Body of pancreas (tissue), 4 donors: Measurements from ENCODE around the gene TASOR2. TPM values are rescaled to one million over a fixed set of nuclear protein-coding genes. Genes with fewer than 3 reads are reported as not detected.

Source experiments
- ATAC-seq: fragments of 150-250 bp; one replicate; pipeline ENCODE4 v1.9.1; 2016
- DNase-seq, 4 donors: peaks; one replicate each; pipeline ENCODE4 v3.0.0-alpha.2; 2019
- H3K27ac ChIP-seq, 4 donors: fragments of 200-600 bp; sonication (generic); 1 replicate in 3 of 4; 2 replicates in 1 of 4; pipeline versions ENCODE4 v1.5.1 to v1.6.1; 2016 to 2019; ENCODE audit warnings: mild to moderate bottlenecking in 1 of 4, mixed read lengths in 1 of 4, moderate library complexity in 1 of 4
- H3K27me3 ChIP-seq, 2 donors: fragments of 200-600 bp; sonication (generic); one replicate each; pipeline ENCODE4 v1.6.0; 2016; ENCODE audit warnings: mild to moderate bottlenecking in 1 of 2
- H3K36me3 ChIP-seq, 2 donors: fragments of 200-600 bp; sonication (generic); replicated peaks in 1 of 2; 2 replicates each; pipeline ENCODE4 v1.5.1; 2016; ENCODE audit warnings: low read depth in 2 of 2; ENCODE audit not compliant: insufficient read depth in 1 of 2
- H3K4me1 ChIP-seq: fragments of 200-600 bp; sonication (generic); one replicate; pipeline ENCODE4 v1.6.0; 2016
- H3K4me3 ChIP-seq, 2 donors: fragments of 200-600 bp; sonication (generic); 1 replicate in 1 of 2; 2 replicates in 1 of 2; pipeline ENCODE4 v1.5.1; 2016 to 2019
- H3K9me3 ChIP-seq, 3 donors: fragments of 200-600 bp; sonication (generic); 1 replicate in 2 of 3; 2 replicates in 1 of 3; pipeline ENCODE4 v1.5.1; 2016
- CTCF ChIP-seq, 7 experiments: fragments of 450-650 bp in 4 of 7; fragments of 200-600 bp in 3 of 7; sonication (generic) in 3 of 7; IDR thresholded peaks; one replicate each; pipeline ENCODE4 v1.5.1; 2016 to 2019; ENCODE audit warnings: antibody characterized with exemption in 7 of 7
- POLR2A ChIP-seq, 3 donors: fragments of 450-650 bp; IDR thresholded peaks; one replicate each; pipeline ENCODE4 v1.6.1; 2016; ENCODE audit warnings: antibody characterized with exemption in 3 of 3, mild to moderate bottlenecking in 2 of 3
- WGBS, 2 donors: methylation state at CpG; one replicate each; pipeline ENCODE4 v1.1.5; 2017; 5-methylcytosine and 5-hydroxymethylcytosine counted together
- intact Hi-C: fragments of 100-400 bp; cut with DNase I; formaldehyde crosslinking; loops from one replicate; pipeline ENCODE4 v1.15.1; 2023
- total RNA-seq, 2 donors: library from RNA; depleted of rRNA; stranded (reverse); fragments of >200 nt; gene quantifications; one replicate each; pipeline ENCODE4 v1.1.0, GENCODE V29; 2016

Gene TASOR2
- total RNA-seq, 2 donors from 2014 or later = 47.2 to 114 TPM

DNA sequence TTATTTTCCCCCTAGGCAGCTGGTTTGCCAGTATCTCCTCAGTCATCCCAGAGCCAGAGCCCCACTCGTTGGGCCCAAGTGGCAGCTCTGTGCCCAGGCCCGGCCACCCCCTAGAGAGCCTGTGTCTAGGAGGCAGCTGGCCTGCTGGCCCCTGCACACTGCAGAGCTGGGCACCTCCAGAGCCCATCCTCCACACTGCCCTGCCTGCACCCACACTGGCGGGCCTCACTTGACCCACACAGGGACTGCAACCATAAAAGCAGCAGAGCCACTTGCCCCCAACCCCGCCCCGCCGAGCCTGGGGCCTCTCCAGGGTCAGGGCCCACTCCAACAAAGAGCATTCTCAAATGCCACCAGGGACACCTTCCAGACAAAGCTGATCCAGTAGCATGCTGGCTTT is 23.6 kb upstream of the TASOR2 start:
- ATAC-seq = no peak
- Histone ChIP-seq H3K27me3 (no peaks in the 10 kb centered on the region), H3K36me3 (no peaks in the 10 kb centered on the region), H3K4me3 (no peak overlapping the region), H3K27ac (no peak overlapping the region), H3K4me1 (peaks cover 35% of the 10 kb centered on the region), H3K9me3 (no peaks in the 10 kb centered on the region)
- intact Hi-C loops = no loop called here
- 87% methylated on average over 5 to 6 of the region's 6 CpGs for WGBS, 2 donors
- no peak for DNase-seq
- TF ChIP-seq POLR2A (IDR thresholded peaks at IDR 0.05) = no peak
- no peak for TF ChIP-seq CTCF (IDR thresholded peaks at IDR 0.05)

- Histone ChIP-seq H3K36me3 (no peaks in the 10 kb centered on the region), H3K4me3 (no peak overlapping the region), H3K27ac (no peak overlapping the region), H3K4me1 (peaks cover 42% of the 10 kb centered on the region), H3K27me3 (no peaks in the 10 kb centered on the region), H3K9me3 (no peaks in the 10 kb centered on the region)
- no peak for TF ChIP-seq POLR2A (IDR thresholded peaks at IDR 0.05)
- TF ChIP-seq CTCF (IDR thresholded peaks at IDR 0.05) = no peak
- 73 to 89% methylated on average over 9 of the region's 9 CpGs for WGBS, 2 donors
- no peak for ATAC-seq
- no peak for DNase-seq
- intact Hi-C loops = no loop called here
Measured at GRCh38 chr10:5662708-5663579, 21.7 kb upstream of the TASOR2 start.

- Histone ChIP-seq H3K27me3 (no peaks in the 10 kb centered on the region), H3K4me3 (no peak overlapping the region), H3K27ac (no peak overlapping the region), H3K36me3 (no peaks in the 10 kb centered on the region), H3K4me1 (peaks cover 51% of the 10 kb centered on the region), H3K9me3 (no peaks in the 10 kb centered on the region)
- intact Hi-C loops = no loop called here
- no peak for DNase-seq
- 74 to 77% methylated on average over 12 of the region's 12 CpGs for WGBS, 2 donors
- TF ChIP-seq CTCF (IDR thresholded peaks at IDR 0.05) (no peak), POLR2A (IDR thresholded peaks at IDR 0.05) (no peak)
- no peak for ATAC-seq
Measured at GRCh38 chr10:5663692-5664427, 20.8 kb upstream of the TASOR2 start.

DNA sequence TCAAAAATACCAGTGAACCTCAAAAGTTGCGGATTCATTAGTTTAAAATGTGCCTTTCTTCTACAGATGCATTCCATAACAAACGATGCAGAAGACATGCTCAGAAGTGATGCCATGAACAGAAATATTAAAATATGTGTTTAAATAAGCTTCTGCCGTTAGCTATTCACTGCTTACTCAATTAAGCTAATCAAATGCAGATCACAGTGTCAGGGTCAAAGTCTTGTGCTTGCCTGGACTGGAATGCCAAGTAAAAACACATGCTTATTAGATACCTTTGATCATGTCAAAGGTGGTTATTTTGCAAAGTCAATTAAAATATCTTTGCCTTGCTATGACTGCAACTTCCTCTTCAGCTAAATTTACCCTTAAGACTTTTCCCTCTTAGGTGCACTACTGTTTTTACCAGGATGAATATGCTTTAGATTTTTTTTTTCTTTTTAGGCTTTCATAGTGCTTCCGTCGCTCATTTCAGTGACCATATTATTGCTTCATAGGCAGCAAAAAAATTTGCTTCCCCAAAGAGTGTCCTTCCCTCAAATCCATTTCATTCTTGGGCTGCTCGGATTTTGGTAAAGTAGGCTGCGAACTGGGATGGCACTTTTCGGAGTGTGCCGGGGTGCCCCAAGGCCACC is 19.1 kb upstream of the TASOR2 start:
- H3K27me3 ChIP-seq = no peaks in the 10 kb centered on the region
- intact Hi-C loops = no loop called here
- H3K36me3 ChIP-seq = no peaks in the 10 kb centered on the region
- H3K4me3 ChIP-seq = peak overlapping the region; percentile 57 to 68
- ATAC-seq (peak; percentile 7), DNase-seq (no peak)
- H3K4me1 ChIP-seq = peaks cover 40% of the 10 kb centered on the region
- no peak for TF ChIP-seq POLR2A (IDR thresholded peaks at IDR 0.05)
- no peak for TF ChIP-seq CTCF (IDR thresholded peaks at IDR 0.05)
- peak overlapping the region; percentile 40 to 87 (median 74) for H3K27ac ChIP-seq
- 18 to 20% methylated on average over 9 of the region's 9 CpGs for WGBS, 2 donors
- H3K9me3 ChIP-seq = no peaks in the 10 kb centered on the region
